ENCODE results near the gene LOXHD1. TPM values are rescaled to one million over a fixed set of nuclear protein-coding genes. Genes with fewer than 3 reads are reported as not detected.
A peak's percentile ranks its signal among the peaks of the same experiment; 100 is the strongest.

The LOXHD1 gene
- total RNA-seq, 1 experiment from 2014 or later = not detected

- H3K27me3 ChIP-seq (ENCODE audit: control insufficient read depth, insufficient read depth, low read length) = no peaks in the 10 kb centered on the region
- H3K27ac ChIP-seq (ENCODE audit: low read length) = no peak overlapping the region
- no peak for ATAC-seq
- BruUV-seq (replicated peaks) = no TSS peak
- intact Hi-C loops (cut with micrococcal nuclease; ENCODE audit: unreplicated experiment) = no loop called here
- ChIA-PET POLR2A (no interaction called here), CTCF (no interaction called here)
- in situ Hi-C loops (cut with HindIII; ENCODE audit: low pct_unique_long_range_greater_than_20kb, low sequenced_read_pairs) = no loop called here
- no peak for TF ChIP-seq TCF7L2 (IDR thresholded peaks at IDR 0.05; ENCODE audit: low read depth, low read length)
- TF ChIP-seq, protein P1, sequence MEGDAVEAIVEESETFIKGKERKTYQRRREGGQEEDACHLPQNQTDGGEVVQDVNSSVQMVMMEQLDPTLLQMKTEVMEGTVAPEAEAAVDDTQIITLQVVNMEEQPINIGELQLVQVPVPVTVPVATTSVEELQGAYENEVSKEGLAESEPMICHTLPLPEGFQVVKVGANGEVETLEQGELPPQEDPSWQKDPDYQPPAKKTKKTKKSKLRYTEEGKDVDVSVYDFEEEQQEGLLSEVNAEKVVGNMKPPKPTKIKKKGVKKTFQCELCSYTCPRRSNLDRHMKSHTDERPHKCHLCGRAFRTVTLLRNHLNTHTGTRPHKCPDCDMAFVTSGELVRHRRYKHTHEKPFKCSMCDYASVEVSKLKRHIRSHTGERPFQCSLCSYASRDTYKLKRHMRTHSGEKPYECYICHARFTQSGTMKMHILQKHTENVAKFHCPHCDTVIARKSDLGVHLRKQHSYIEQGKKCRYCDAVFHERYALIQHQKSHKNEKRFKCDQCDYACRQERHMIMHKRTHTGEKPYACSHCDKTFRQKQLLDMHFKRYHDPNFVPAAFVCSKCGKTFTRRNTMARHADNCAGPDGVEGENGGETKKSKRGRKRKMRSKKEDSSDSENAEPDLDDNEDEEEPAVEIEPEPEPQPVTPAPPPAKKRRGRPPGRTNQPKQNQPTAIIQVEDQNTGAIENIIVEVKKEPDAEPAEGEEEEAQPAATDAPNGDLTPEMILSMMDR (IDR thresholded peaks at IDR 0.05) = peak; percentile 7; the same call in 1 of the 2 replicates
- DNase-seq (ENCODE audit: low read depth, low spot score) = no peak
- H3K4me1 ChIP-seq (ENCODE audit: control insufficient read depth, insufficient read depth, low read length) = no peaks in the 10 kb centered on the region
- H3K36me3 ChIP-seq (ENCODE audit: control insufficient read depth, insufficient read depth, low read length) = no peaks in the 10 kb centered on the region
- no peak overlapping the region for H3K4me3 ChIP-seq (ENCODE audit: low read depth in 2 of 2, low read length in 2 of 2)
- H3K9me3 ChIP-seq (ENCODE audit: control insufficient read depth, insufficient read depth, low read depth, low read length) = no peaks in the 10 kb centered on the region
Measured at GRCh38 chr18:46445522-46446313, 211.3 kb downstream of the LOXHD1 start.

GRCh38 chr18:46439037-46439436 is 218.0 kb downstream of the LOXHD1 start:
- H3K27me3 ChIP-seq (ENCODE audit: control insufficient read depth, insufficient read depth, low read length) = no peaks in the 10 kb centered on the region
- H3K27ac ChIP-seq (ENCODE audit: low read length) = no peak overlapping the region
- BruUV-seq (replicated peaks) = no TSS peak
- TF ChIP-seq REST (IDR thresholded peaks at IDR 0.05; ENCODE audit: insufficient read depth in 1 of 2, low read depth in 2 of 2, low read length in 1 of 2) (no peak), SIN3A (IDR thresholded peaks at IDR 0.05; ENCODE audit: borderline replicate concordance, insufficient read depth, low read depth, low read length) (no peak), POLR2AphosphoS5 (IDR thresholded peaks at IDR 0.05; ENCODE audit: low read depth, low read length) (no peak), TCF7L2 (IDR thresholded peaks at IDR 0.05; ENCODE audit: low read depth, low read length) (no peak)
- TF ChIP-seq, protein P1 (IDR thresholded peaks at IDR 0.05) = no peak
- H3K9me3 ChIP-seq (ENCODE audit: control insufficient read depth, insufficient read depth, low read depth, low read length) = no peaks in the 10 kb centered on the region
- intact Hi-C loops (cut with micrococcal nuclease; ENCODE audit: unreplicated experiment) (no loop called here), in situ Hi-C loops (cut with HindIII; ENCODE audit: low pct_unique_long_range_greater_than_20kb, low sequenced_read_pairs) (no loop called here)
- H3K4me1 ChIP-seq (ENCODE audit: control insufficient read depth, insufficient read depth, low read length) = no peaks in the 10 kb centered on the region
- no peak for ATAC-seq
- CTCF ChIA-PET = no interaction called here
- no peak for DNase-seq (ENCODE audit: low read depth, low spot score)
- H3K4me3 ChIP-seq (ENCODE audit: low read depth in 2 of 2, low read length in 2 of 2) = no peak overlapping the region
- H3K36me3 ChIP-seq (ENCODE audit: control insufficient read depth, insufficient read depth, low read length) = no peaks in the 10 kb centered on the region
- POLR2A ChIA-PET = no interaction called here

Measured in Panc1 (cell line).